Stimulated activated naive B cell treated with anti-CD40 and anti-IgM and Interleukin-4, amounts not matched to agents 10 μg/mL and 1 μg/mL and 100 μg/mL, for 72 hours (primary cell): ENCODE measurements around the gene AMMECR1L.
"Not testable (repeated sequence)": the region's sequence is repeated elsewhere in the genome, so short reads cannot be mapped to it uniquely, and the experiment has no call there.

ENCODE experiments used
- ATAC-seq, 2 donors: fragments of 150-1000 bp; cut with Tn5 transposase; replicated peaks; 2 replicates each; pipeline ENCODE4 v1.10.0; 2021; ENCODE audit warnings: moderate library complexity in 1 of 2
- DNase-seq: peaks from one replicate; pipeline ENCODE4 v3.0.0; 2021
- H3K27ac Mint-ChIP-seq: one replicate; pipeline ENCODE4 v1.8.0; 2022; ENCODE audit warnings: mild to moderate bottlenecking, mixed read lengths
- H3K27me3 Mint-ChIP-seq, 2 donors: one replicate each; pipeline ENCODE4 v1.8.0; 2022; ENCODE audit warnings: mixed read lengths in 2 of 2
- H3K36me3 Mint-ChIP-seq, 2 donors: one replicate each; pipeline ENCODE4 v1.8.0; 2022; ENCODE audit warnings: mixed read lengths in 2 of 2, mild to moderate bottlenecking in 1 of 2
- H3K4me1 Mint-ChIP-seq, 2 donors: one replicate each; pipeline ENCODE4 v1.8.0; 2022; ENCODE audit warnings: mixed read lengths in 2 of 2, mild to moderate bottlenecking in 1 of 2
- H3K4me3 Mint-ChIP-seq, 2 donors: one replicate each; pipeline ENCODE4 v1.8.0; 2022; ENCODE audit warnings: mild to moderate bottlenecking in 2 of 2, mixed read lengths in 2 of 2, moderate library complexity in 1 of 2
- H3K9me3 Mint-ChIP-seq, 2 donors: one replicate each; pipeline ENCODE4 v1.8.0; 2022; ENCODE audit warnings: mixed read lengths in 2 of 2, mild to moderate bottlenecking in 1 of 2

The AMMECR1L gene

GRCh38 chr2:127841466-127842178 is 44.1 kb downstream of the AMMECR1L start:
- H3K36me3 Mint-ChIP-seq: peaks cover 15 to 21% of the 10 kb centered on the region in 2 donors

GRCh38 chr2:127840893-127841292 is 44.9 kb downstream of the AMMECR1L start:
- H3K9me3 Mint-ChIP-seq: no peaks in the 10 kb centered on the region
- DNase-seq (no peak), ATAC-seq (no peak)
- peaks cover 11 to 16% of the 10 kb centered on the region in 2 donors for H3K36me3 Mint-ChIP-seq
- H3K27me3 Mint-ChIP-seq: no peaks in the 10 kb centered on the region
- no peak overlapping the region for H3K4me3 Mint-ChIP-seq
- peaks cover 0 to 5% of the 10 kb centered on the region in 2 donors for H3K4me1 Mint-ChIP-seq
- no peak overlapping the region for H3K27ac Mint-ChIP-seq

More at GRCh38 chr2:127841466-127842178, 44.1 kb downstream of the AMMECR1L start:
- DNase-seq (no peak), ATAC-seq (no peak)
- peaks cover 0 to 5% of the 10 kb centered on the region in 2 donors for H3K4me1 Mint-ChIP-seq
- H3K4me3 Mint-ChIP-seq: no peak overlapping the region
- no peak overlapping the region for H3K27ac Mint-ChIP-seq
- H3K27me3 Mint-ChIP-seq: no peaks in the 10 kb centered on the region
- H3K9me3 Mint-ChIP-seq: no peaks in the 10 kb centered on the region

- Mint-ChIP-seq H3K36me3 (no peaks in the 10 kb centered on the region), H3K27ac (no peak overlapping the region), H3K27me3 (peaks cover 4 to 7% of the 10 kb centered on the region in 2 donors), H3K4me3 (no peak overlapping the region), H3K9me3 (no peaks in the 10 kb centered on the region), H3K4me1 (peaks cover 13 to 15% of the 10 kb centered on the region in 2 donors)
- DNase-seq (no peak), ATAC-seq (no peak)
Observed at GRCh38 chr2:127834951-127835350, 50.8 kb downstream of the AMMECR1L start.

- H3K36me3 Mint-ChIP-seq: peaks cover 14 to 27% of the 10 kb centered on the region in 2 donors
- peak overlapping the region; percentile 92 for H3K27ac Mint-ChIP-seq
- DNase-seq (peak; percentile 80), ATAC-seq (peak; percentile 99)
- peaks cover 27 to 38% of the 10 kb centered on the region in 2 donors for H3K4me1 Mint-ChIP-seq
- peaks cover 13 to 18% of the 10 kb centered on the region in 2 donors for H3K27me3 Mint-ChIP-seq
- H3K9me3 Mint-ChIP-seq: peaks cover 15 to 19% of the 10 kb centered on the region in 2 donors
- H3K4me3 Mint-ChIP-seq: peak overlapping the region; percentile 61 to 68
Observed at GRCh38 chr2:127829845-127830246, 55.9 kb downstream of the AMMECR1L start.

GRCh38 chr2:127826708-127827107 is 59.0 kb downstream of the AMMECR1L start:
- ATAC-seq: not testable (repeated sequence)

GRCh38 chr2:127826047-127826446 is 59.7 kb downstream of the AMMECR1L start:
- DNase-seq (no peak), ATAC-seq (no peak)
- H3K27me3 Mint-ChIP-seq: peaks cover 17 to 18% of the 10 kb centered on the region in 2 donors
- no peak overlapping the region for H3K4me3 Mint-ChIP-seq
- peaks cover 14 to 30% of the 10 kb centered on the region in 2 donors for H3K36me3 Mint-ChIP-seq
- no peak overlapping the region for H3K27ac Mint-ChIP-seq
- H3K4me1 Mint-ChIP-seq: peaks cover 15 to 30% of the 10 kb centered on the region in 2 donors
- H3K9me3 Mint-ChIP-seq: peaks cover 15 to 32% of the 10 kb centered on the region in 2 donors

More at GRCh38 chr2:127826708-127827107, 59.0 kb downstream of the AMMECR1L start:
- Mint-ChIP-seq H3K9me3 (peaks cover 15 to 25% of the 10 kb centered on the region in 2 donors), H3K4me1 (peaks cover 22 to 37% of the 10 kb centered on the region in 2 donors), H3K36me3 (peaks cover 14 to 30% of the 10 kb centered on the region in 2 donors), H3K27me3 (peaks cover 14 to 18% of the 10 kb centered on the region in 2 donors)
- not testable (repeated sequence) for DNase-seq, H3K27ac Mint-ChIP-seq, H3K4me3 Mint-ChIP-seq

- Mint-ChIP-seq H3K4me1 (no peaks in the 10 kb centered on the region), H3K4me3 (no peak overlapping the region), H3K9me3 (peaks cover 12 to 29% of the 10 kb centered on the region in 2 donors), H3K27me3 (peaks cover 16 to 25% of the 10 kb centered on the region in 2 donors), H3K27ac (no peak overlapping the region), H3K36me3 (peaks cover 3 to 8% of the 10 kb centered on the region in 2 donors)
- no peak for ATAC-seq
- no peak for DNase-seq
Observed at GRCh38 chr2:127820080-127820668, 65.6 kb downstream of the AMMECR1L start.

- DNase-seq (no peak), ATAC-seq (no peak)
- Mint-ChIP-seq H3K36me3 (peaks cover 3 to 8% of the 10 kb centered on the region in 2 donors), H3K4me1 (no peaks in the 10 kb centered on the region), H3K9me3 (peaks cover 12 to 29% of the 10 kb centered on the region in 2 donors), H3K4me3 (no peak overlapping the region), H3K27ac (no peak overlapping the region), H3K27me3 (peaks cover 16 to 25% of the 10 kb centered on the region in 2 donors)
Observed at GRCh38 chr2:127818794-127819425, 66.8 kb downstream of the AMMECR1L start.

GRCh38 chr2:127818241-127818640 is 67.5 kb downstream of the AMMECR1L start:
- Mint-ChIP-seq H3K4me1 (no peaks in the 10 kb centered on the region), H3K27me3 (peaks cover 16 to 25% of the 10 kb centered on the region in 2 donors), H3K27ac (no peak overlapping the region), H3K36me3 (peaks cover 3 to 8% of the 10 kb centered on the region in 2 donors), H3K9me3 (peaks cover 12 to 29% of the 10 kb centered on the region in 2 donors), H3K4me3 (no peak overlapping the region)
- ATAC-seq: no peak
- DNase-seq: no peak

GRCh38 chr2:127814677-127815076 is 71.1 kb downstream of the AMMECR1L start:
- Mint-ChIP-seq H3K4me1 (peaks cover 11 to 17% of the 10 kb centered on the region in 2 donors), H3K9me3 (peaks cover 4 to 5% of the 10 kb centered on the region in 2 donors), H3K36me3 (peaks cover 6 to 12% of the 10 kb centered on the region in 2 donors), H3K4me3 (no peak overlapping the region), H3K27me3 (peaks cover 11 to 14% of the 10 kb centered on the region in 2 donors), H3K27ac (no peak overlapping the region)
- ATAC-seq (no peak), DNase-seq (no peak)

GRCh38 chr2:127812441-127812840 is 73.3 kb downstream of the AMMECR1L start:
- H3K4me3 Mint-ChIP-seq: peak overlapping the region in 1 of 2 donors; percentile 32
- H3K36me3 Mint-ChIP-seq: peaks cover 11 to 19% of the 10 kb centered on the region in 2 donors
- DNase-seq, H3K9me3 Mint-ChIP-seq, H3K27ac Mint-ChIP-seq, H3K27me3 Mint-ChIP-seq, ATAC-seq: not testable (repeated sequence)
- H3K4me1 Mint-ChIP-seq: peaks cover 19 to 34% of the 10 kb centered on the region in 2 donors
